Fibroblast of skin of right biceps (primary cell): Measurements from ENCODE around the gene CCNYL1.

Source experiments
- DNase-seq: peaks from one replicate; pipeline ENCODE4 v3.0.0-alpha.2; 2013

CCNYL1 gene

DNA sequence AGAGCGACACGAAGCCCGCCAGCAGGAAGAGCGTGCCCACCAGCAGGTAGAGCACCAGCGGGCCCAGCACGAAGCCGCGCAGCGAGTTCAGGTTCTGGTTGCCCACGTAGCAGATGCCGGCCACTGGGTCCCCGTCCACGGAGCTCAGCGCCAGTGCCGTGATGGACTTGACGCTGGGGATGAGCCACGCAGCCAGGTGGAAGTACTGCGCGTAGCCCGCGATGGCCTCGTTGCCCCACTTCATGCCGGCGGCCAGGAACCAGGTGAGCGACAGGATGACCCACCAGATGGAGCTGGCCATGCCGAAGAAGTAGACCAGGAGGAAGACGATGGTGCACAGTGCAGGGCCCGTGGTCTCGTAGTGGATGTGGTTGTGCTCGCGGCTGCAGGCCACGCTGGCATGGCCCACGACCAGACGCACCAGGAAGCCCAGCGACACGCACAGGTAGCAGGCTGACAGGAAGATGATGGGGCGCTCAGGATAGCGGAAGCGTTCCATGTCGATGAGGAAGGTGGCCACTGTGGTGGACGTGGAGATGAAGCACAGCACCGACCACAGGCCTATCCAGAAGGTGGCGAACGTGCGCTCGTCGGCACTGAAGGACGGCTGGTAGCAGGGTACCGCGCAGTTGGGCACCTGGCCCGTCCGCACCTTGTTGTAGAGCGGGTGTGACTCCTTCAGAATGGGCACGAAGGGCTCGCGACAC, 56.2 kb downstream of the CCNYL1 start:
- peak; percentile 36 for DNase-seq

DNA sequence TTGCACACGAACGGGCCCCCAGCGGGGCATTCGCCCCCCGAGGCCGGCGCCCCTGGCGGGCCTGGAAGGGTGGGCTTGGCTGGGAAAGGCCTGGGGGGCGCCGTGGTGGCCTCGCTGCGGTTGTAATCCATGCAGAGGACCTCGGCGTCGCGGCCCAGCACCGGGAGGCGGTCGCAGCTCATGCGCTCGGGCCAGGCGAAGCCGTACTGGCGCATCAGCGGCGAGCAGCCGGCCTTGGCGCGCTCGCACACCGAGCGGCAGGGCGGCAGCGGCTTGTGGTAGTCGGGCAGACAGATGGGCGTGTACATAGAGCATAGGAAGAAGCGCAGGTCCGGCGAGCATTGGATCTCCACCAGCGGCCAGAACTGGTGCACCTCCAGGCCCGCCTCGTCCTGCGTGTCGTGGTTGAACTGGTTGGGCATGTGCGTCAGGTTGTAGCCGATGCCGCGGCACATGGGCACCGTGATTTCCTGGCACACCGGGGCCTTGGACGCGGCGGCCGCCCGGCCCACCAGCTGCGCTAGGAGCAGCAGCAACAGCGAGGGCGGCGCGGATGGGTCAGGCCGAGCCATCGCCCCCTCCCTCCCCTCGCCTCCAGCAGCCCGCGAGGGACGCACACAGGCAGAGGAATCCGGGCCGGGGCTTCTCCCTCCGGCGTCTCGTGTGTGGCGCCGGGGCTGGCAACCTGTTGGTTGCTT, 56.9 kb downstream of the CCNYL1 start:
- peak; percentile 39 for DNase-seq

DNA sequence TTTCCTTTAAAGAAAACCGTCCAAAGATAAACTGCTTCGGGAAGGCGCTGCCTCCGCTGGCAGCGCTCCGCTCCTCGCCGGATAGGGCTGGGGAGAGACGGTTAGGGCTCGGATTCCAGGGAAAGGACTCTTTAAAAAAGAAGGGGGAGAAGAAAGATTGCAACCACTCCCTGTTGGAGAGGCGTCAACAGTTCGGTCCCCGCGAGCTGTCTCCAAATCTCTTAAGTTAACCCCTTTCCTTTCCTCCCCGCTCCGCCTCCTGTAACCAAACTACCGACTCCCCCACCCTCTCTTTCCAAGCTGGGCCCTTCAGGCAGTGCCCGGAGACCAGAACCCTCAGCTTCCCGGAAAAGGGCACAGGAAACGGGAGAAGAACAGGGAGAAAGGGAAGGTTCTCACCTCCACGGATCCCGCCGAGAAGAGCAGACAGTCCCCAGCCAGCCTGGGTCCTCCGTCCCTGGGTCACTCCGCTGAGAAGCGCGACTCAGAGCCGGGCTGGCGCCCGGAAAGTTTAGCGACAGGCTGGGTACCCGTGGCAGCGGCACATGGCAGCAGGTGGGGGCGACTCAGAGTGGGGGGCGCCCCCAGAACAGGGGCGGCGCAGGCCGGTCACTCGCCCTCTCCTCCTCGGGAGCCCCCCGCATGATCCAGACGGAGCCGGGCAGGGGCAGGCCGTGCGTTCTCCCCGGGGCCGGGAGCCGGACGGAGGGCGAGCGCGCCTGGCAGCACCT, 57.6 kb downstream of the CCNYL1 start:
- DNase-seq: no peak

DNA sequence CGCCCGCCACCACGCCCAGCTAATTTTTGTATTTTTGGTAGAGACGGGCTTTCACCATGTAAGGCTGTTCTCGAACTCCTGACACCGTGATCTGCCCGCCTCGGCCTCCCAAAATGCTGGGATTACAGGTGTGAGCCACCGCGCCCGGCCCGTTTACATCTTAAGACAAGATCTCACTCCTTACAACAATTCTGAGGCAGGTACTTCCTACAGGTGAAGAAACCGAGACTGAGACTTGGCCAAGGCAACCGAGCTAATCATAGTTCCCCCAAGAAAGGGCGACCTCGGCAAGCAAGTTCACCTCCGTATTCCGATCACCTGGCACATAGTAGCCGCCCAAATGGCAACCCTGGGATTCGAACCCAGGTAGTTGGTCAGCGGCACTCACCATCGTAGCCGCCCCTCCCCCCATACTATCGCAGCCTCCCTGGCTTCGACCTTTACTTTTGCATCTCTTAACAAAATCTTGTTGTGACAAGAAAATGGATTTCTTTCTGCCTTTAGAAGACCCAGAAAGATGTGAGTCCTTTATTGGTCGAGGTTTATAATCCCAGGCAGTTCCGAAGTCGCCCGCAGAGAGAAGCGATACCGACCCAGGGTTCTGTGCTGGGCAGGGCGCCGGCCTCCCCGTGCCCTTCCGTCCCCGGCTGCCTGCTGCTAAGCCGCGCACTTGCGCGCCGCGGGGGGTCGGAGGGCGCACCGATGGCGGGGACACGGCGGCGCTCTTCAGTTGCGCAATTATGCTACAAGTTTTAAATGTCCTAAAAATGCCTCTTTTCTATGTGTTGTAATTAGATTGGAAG, 59.4 kb downstream of the CCNYL1 start:
- peak; percentile 30 for DNase-seq

DNA sequence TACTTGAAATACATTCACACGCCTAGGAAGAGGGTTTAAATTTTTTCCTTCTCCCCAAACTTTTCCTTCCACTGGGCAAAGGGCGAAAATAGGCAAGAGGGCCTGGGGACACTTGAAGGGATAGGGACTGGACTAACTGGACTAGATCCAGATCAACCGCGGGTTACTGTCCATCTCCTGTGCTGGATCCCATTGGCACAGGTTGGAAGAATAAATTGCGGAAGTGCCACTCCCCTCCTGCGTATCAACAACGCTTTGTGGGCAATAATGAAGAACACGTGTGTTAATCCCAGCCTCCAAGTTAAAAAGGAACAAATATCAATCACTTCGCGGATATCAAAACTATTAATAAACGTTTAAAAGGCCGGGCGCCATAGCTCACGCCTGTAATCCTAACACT, 60.0 kb downstream of the CCNYL1 start:
- DNase-seq: no peak

DNA sequence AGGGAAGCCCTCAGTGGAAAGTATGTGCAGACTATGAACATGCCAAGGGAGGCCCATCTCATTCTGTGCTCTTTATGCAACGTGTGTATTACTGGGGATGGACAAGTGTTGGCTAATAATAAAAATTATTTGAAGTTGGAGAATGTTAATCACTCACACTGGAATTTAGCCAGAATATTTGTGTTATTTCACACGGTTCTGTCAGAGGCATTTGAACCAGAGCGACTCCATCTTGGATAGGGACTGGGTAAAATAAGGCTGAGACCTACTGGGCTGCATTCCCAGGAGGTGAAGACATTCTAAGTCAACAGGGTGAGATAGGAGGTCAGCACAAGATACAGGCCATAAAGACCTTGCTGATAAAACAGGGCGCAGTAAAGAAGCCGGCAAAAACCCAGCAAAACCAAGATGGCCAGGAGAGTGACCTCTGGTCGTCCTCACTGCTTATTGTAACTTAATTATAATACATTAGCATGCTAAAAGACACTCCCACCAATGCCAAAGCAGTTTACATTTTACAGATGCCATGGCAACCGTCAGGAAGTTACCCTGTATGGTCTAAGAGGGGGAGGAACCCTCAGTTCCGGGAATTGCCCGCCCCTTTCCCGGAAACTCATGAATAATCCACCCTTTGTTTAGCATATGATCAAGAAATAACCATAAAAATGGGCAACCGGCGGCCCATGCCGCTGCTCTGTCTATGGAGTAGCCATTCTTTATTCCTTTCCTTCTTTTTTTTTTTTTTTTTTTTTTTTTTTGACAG, 60.8 kb downstream of the CCNYL1 start:
- peak; percentile 45 for DNase-seq

DNA sequence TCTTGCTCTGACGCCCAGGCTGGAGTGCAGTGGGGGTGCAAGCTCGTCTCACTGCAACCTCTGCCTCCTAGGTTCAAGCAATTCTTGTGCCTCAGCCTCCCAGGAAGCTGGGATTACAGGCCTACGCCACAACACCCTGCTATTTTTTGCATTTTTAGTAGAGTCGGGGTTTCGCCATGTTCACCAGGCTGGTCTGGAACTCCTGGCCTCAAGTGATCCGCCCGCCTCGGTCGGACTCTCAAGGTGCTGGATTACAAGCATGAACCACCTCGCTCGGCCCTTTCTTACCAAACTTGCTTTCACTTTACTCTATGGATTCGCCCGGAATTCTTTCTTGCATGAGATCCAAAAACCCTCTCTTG, 61.4 kb downstream of the CCNYL1 start:
- DNase-seq: no peak

DNA sequence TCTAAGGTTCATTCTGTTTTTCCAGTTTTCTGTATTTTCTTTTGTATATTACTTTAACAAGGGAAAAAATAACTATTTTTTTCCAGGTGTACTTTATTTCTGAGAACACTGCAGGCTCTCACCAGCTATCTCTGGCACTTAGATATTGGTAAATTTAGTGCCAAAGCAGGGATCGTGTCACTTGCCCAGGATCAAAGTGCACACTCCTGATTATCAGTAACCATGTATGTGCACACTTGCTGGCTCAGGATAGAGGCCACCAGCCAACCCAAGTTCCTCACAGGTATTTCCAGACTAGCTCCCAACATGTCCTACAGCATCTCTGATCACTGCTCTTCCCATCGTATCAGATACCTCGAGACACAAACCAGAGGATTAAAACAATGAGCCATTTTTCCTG, 64.0 kb downstream of the CCNYL1 start:
- DNase-seq: no peak

DNA sequence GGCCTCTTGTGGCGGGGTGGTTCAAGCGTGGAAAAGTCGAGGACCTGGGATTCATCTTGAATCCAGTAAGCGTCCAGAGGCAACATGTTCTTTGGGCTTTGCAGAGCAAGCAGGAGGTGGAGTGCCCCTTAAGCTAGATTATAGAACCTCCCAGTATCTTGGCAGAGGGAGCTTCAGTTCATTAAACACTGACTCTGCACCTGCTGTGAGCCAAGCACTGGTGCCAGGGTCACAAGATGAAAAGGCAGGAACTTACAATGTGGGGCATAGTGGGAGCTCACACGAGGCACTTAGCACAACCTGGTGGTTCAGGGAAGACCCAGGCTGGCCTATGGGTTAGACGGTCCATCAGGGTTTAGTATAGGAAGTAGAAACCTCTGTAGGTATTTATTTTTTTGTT, 65.7 kb downstream of the CCNYL1 start:
- no peak for DNase-seq

DNA sequence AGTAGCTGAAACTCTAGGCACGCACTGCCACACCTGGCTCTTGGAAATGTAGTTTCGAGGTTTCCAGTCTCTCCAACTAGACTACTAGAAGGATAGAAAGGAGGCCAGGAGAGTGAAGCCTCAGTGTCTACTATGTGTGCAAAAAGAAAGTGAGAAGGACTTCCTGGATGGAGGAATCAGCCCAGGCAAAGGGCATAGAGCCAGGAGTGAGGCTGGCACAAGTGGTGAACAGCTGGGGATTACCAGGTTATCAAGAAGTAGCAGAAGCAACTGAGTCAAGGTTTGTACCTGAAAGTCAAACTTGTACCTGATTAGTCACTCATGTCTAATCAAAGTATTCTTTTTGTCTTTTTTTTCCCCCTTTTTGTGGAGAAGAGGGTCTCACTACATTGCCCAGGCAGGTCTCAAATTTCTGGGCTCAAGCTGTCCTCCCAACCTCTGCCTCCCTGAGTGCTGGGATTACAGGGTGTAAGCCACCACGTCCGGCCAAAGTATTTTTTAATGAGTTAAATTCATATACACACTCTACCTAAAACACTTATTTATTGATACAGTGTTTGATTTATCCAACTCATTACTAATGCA, 67.0 kb downstream of the CCNYL1 start:
- no peak for DNase-seq

DNA sequence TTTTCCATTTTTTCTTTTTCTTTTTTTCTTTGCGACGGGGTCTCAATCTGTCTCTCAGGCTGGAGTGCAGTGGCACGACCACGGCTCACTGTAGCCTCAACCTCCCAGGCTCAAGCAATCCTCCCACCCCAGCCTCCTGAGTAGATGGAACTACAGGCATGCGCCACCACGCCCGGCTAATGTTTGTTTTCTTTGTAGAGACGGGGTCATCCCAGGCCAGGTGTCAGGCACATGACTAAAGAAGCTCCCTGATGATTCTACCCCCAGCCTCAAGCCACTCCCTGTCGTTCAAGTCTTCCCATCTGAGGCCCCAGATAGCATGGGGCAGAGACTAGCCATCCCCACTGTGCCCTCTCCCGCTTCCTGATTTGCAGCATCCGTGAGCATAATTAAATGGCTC, 68.1 kb downstream of the CCNYL1 start:
- no peak for DNase-seq

DNA sequence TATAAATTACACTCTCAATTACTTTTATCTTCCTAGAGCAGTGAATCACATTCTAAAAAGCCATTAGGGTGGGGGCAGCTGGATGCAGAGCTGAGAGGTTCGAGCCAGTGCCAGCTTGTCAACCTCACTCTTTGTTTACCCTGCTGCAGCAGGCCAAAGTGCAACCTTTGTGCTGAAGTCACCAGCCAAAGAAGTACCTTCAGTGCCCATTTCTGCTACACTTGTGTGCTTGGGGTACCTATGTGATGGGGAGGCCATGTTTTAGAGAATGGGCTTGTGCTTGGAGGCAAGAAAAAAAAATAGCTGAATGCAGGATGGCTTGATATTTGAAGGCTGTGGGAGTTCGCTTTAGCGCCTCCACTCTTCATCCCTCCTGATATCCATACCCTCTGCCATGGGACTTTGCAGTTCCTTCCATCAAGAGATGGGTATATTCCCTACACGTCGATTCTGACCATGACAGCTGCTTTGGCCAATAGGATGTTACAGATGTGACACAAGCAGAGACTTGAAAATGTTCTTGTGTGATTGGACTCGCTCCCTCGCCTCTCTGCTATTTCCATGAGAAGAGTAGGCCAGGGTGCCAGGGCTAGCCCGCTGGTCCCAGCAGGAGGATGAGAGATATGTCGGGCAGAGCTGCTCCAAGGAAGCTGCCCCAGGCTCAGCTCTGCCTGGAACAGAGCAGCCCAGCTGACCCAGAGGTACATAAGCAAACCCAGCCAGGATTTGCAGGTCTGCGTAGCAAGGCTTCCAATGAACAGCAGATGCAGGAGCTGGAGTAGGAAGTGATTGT, 71.0 kb downstream of the CCNYL1 start:
- DNase-seq: no peak

DNA sequence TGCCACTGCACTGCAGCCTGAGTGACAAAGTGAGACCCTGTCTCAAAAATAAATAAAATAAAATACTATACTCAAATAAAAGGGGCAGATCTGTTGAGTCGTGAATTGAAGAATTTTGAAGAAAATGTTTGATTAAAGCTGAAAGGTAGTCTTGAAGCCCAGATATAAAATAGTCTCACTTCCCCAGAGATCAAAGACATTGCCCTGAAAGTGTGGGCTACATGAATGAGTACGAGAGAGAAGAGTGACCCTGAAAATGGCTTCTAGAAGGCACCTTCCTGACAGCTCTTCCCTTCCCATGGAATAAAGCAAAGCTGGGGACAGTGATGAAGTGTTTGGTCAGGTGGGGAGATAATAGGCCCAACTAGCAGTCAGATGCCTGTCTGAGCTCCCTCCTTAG, 72.1 kb downstream of the CCNYL1 start:
- DNase-seq: no peak

DNA sequence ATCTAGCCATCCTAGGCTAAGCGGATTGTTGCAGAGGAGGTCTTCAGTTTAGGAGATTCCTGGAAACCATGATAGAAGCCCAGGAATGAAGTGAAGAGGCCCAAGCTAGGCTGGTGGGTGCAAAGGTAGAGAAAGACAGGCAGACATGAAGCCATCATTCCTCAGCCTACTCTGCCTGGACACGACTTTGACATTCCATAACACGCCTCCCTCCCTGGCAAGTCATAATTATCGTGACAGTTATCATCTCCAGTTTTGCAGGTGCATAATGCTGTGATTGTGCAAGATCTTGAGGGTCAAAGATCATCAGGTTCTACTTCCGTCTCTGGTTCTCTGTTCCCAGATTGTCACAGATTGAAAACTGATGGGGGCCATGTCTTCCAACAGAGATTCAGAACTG, 73.5 kb downstream of the CCNYL1 start:
- DNase-seq: no peak

DNA sequence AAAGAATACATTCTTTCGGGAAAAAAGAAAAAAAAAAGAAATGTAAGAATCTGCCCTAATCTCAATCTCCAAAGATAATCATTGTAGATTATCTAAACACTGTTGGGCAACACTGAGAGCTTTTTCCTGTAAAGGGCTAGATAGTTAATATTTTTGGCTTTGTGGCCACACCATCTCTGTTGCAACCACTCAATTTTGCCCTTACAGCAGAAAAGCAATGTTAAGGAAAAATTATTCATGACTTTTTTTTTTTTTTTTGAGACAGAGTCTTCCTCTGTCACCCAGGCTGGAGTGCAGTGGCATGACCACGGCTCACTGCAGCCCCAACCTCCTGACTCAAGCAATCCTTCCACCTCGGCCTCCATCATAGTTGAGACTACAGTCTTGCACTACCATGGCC, 75.6 kb downstream of the CCNYL1 start:
- DNase-seq: no peak

DNA sequence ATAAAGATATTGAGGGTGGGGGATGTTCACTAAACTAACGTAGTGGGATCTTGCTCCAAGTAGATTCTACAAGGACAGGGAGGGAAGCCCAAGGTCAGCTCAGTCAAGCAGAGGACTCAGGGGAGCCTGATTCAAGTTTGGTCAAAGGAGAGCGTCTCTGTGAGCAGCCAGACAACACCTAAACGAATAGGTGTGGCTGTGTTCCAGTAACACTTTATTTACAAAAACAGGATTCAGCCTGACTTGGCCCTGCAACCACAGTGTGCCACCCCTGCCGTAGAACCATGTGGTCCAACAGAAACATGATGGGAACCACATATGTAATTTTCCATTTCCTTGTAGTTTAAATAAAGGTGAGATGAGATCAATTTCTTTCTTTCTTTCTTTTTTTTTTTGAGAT, 76.4 kb downstream of the CCNYL1 start:
- no peak for DNase-seq

DNA sequence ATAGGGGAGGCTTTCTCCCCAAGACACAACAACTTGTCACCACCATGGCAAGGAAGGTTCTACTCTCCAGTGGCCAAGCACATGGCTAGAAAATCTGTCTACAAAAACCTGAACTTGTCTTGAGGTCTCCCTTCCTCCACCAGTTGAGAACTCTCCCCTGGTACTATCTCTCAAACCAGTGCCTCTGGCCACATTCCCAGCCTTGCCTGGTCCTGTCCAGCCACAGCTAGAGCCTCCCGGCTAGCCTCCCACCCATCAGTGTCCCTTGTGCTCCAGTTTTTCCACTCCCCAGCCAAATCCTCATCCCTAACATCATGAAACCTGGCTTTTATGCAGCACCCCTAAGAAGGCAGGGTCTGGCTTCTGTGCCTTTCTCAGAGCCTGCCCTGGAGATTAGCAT, 79.5 kb downstream of the CCNYL1 start:
- no peak for DNase-seq

DNA sequence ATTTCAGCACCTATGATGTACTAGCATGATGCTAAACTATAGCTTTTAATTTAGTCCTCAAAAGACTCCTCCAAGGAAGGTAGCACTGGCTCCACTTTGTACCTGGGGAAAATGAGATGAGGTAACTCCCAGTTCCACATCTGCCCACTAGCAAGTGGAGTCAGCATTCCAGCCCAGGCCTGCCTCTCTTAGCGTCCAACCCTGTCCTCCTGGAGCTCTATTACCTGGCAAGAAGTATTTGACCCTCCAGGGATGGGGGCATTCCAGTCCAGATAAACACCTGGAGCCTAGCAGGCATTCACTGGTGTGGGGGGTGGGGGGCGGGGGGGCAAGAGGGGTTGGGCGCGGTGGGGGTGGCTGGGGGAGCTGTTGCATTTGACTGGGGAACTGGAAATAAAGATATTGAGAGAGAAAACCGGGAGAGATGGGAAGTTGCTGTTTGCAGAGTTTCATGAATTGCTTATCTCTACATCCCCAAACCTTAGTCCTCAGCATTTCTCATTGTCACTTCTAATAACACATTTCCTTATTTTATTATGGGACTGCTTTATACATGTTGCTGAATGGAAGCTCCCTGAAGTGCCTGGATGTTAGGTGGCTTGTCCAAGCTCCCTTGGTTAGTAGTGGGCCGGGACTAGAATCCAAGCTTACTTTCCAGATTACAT, 80.3 kb downstream of the CCNYL1 start:
- no peak for DNase-seq

DNA sequence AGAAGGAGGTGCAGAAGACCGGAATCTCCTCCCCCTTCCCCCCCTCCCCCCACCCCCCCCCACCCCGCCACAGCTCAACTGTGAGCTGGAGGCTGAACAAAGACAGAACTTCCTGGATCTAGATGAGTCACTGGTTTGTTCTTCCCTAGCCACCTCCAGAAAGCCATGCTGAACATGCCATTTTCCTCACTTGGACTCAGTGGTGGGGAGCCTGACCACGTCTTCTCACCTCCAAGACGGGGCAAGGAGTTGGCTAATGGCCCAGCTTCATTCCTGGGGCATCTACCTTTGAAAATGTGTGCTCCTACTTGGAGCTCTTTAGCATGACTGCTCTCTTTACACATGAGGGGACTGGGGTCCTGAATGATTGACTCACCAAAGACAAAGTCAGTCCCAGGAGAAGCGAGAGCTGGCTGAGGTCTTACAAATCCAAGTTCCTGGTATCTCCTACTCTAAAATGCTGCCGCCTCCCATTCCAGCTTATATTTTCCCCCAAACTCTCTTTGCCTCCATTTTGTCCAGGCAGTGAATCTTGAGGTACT, 80.9 kb downstream of the CCNYL1 start:
- peak; percentile 80 for DNase-seq

DNA sequence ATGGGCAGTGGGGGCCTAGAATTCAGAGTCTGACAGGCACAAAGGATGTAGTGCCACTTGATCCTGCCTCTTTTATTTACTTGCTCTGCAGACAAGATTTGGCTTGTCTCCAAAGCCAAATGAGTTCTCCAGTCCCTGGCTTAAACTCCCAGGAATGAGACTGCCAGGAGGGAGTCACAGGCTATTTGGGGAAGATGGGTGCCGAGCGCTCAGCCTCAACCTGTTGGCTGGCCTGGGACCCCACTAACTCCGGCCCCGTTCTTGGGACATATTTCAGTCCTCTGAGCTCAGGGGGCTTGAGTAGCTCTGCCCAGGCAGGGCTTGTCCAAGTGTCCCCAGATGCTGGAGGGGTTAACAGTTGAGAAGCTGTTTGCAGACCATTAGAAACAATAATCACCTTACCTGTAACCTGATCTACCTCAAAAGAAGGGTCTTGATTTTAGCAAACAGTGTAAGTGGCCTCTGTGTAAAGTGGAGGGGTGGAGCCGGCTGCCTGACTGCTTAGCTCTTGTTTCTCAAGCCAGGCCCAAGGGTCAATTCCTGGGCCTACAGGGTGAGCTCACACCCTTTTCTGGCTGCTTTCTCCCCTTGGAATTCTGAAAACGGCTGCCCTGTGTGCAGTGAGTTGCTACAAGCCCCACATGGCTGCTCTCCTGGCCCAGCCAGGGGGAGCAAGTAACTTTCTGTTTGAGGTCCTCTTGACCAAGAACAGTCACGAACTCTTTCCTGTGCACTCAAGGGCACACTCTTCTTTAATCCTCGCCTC, 85.3 kb downstream of the CCNYL1 start:
- DNase-seq: peak; percentile 35
